SU-DHL-6 (cell line): Measurements from ENCODE around the gene GDPD3.

Source experiments
- H2AFZ ChIP-seq: fragments of 200-600 bp; sonication (generic); 2 replicates; pipeline ENCODE4 v1.6.1; 2014; ENCODE audit warnings: low read depth, mild to moderate bottlenecking, moderate library complexity, mixed read lengths, antibody characterized with exemption, low read length; ENCODE audit not compliant: severe bottlenecking
- H3F3A ChIP-seq: fragments of 200-600 bp; shearing (Covaris generic); 2 replicates; pipeline ENCODE4 v1.6.0; 2016; ENCODE audit warnings: antibody characterized with exemption, mild to moderate bottlenecking; ENCODE audit not compliant: insufficient read depth
- H3K27ac ChIP-seq: fragments of 200-600 bp; sonication (generic); 2 replicates; pipeline ENCODE4 v1.5.1; 2016; ENCODE audit warnings: low read depth, mild to moderate bottlenecking, low read length, moderate library complexity, mixed read lengths
- H3K27me3 ChIP-seq: fragments of 200-600 bp; sonication (generic), shearing (Covaris generic); 2 replicates; pipeline ENCODE4 v1.6.0; 2014; ENCODE audit warnings: mild to moderate bottlenecking, low read length
- H3K36me3 ChIP-seq: fragments of 200-600 bp; sonication (generic); 2 replicates; pipeline ENCODE4 v1.6.1; 2014; ENCODE audit warnings: mild to moderate bottlenecking, low read length, mixed read lengths
- H3K4me2 ChIP-seq: fragments of 300-600, 200-600 bp; shearing (Covaris generic), sonication (generic); 2 replicates; pipeline ENCODE4 v1.6.0; 2014; ENCODE audit warnings: low read length, low read depth, mild to moderate bottlenecking; ENCODE audit not compliant: poor library complexity, severe bottlenecking
- H3K4me3 ChIP-seq: fragments of 200-600 bp; sonication (generic); 2 replicates; pipeline ENCODE4 v1.5.1; 2014; ENCODE audit warnings: antibody characterized with exemption, low read length, mild to moderate bottlenecking, mixed read lengths; ENCODE audit not compliant: insufficient read depth, poor library complexity, severe bottlenecking
- H3K79me2 ChIP-seq: fragments of 200-600 bp; sonication (generic); 2 replicates; pipeline ENCODE4 v1.6.1; 2014; ENCODE audit warnings: mild to moderate bottlenecking, low read length, moderate library complexity; ENCODE audit not compliant: insufficient read depth
- H3K9ac ChIP-seq: fragments of 200-600 bp; sonication (generic); 2 replicates; pipeline ENCODE4 v1.7.0; 2014; ENCODE audit warnings: mild to moderate bottlenecking, low read length
- H3K9me2 ChIP-seq: fragments of 200-600 bp; sonication (generic); replicated peaks from 2 replicates; pipeline ENCODE4 v1.6.1; 2014; ENCODE audit warnings: low read length; ENCODE audit not compliant: insufficient read depth
- H3K9me3 ChIP-seq: fragments of 200-600 bp; sonication (generic); 2 replicates; pipeline ENCODE4 v1.6.1; 2014; ENCODE audit warnings: low read length, mixed read lengths; ENCODE audit not compliant: insufficient read depth
- H4K20me1 ChIP-seq: fragments of 200-600 bp; sonication (generic); 2 replicates; pipeline ENCODE4 v1.6.1; 2014; ENCODE audit warnings: low read depth, mild to moderate bottlenecking, antibody characterized with exemption, low read length, moderate library complexity, mixed read lengths
- EZH2phosphoT487 ChIP-seq: fragments of 200-600 bp; sonication (generic), shearing (Covaris generic); conservative IDR thresholded peaks from 2 replicates; pipeline ENCODE4 v1.6.1; 2018; ENCODE audit warnings: mild to moderate bottlenecking, antibody characterized with exemption, low read length, moderate library complexity, mixed read lengths
- TF ChIP-seq, protein P1 (sequence below): fragments of 200-600 bp; sonication (generic); IDR thresholded peaks from one replicate; pipeline ENCODE4 v1.5.1; 2017; ENCODE audit warnings: antibody characterized with exemption, mild to moderate bottlenecking, low read length, moderate library complexity; ENCODE audit not compliant: insufficient read depth, poor library complexity, severe bottlenecking

Gene GDPD3

GRCh38 chr16:30136971-30137605, 23.8 kb upstream of the GDPD3 start:
- no peak overlapping the region for H3K4me2 ChIP-seq
- no peaks in the 10 kb centered on the region for H3K79me2 ChIP-seq
- H3K4me3 ChIP-seq, result no peak overlapping the region
- no peak overlapping the region for H3K27ac ChIP-seq
- no peaks in the 10 kb centered on the region for H3K9me2 ChIP-seq
- H4K20me1 ChIP-seq, result no peaks in the 10 kb centered on the region
- no peaks in the 10 kb centered on the region for H3K9me3 ChIP-seq
- no peak overlapping the region for H2AFZ ChIP-seq
- TF ChIP-seq, protein P1, sequence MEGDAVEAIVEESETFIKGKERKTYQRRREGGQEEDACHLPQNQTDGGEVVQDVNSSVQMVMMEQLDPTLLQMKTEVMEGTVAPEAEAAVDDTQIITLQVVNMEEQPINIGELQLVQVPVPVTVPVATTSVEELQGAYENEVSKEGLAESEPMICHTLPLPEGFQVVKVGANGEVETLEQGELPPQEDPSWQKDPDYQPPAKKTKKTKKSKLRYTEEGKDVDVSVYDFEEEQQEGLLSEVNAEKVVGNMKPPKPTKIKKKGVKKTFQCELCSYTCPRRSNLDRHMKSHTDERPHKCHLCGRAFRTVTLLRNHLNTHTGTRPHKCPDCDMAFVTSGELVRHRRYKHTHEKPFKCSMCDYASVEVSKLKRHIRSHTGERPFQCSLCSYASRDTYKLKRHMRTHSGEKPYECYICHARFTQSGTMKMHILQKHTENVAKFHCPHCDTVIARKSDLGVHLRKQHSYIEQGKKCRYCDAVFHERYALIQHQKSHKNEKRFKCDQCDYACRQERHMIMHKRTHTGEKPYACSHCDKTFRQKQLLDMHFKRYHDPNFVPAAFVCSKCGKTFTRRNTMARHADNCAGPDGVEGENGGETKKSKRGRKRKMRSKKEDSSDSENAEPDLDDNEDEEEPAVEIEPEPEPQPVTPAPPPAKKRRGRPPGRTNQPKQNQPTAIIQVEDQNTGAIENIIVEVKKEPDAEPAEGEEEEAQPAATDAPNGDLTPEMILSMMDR, result no peak
- no peak for TF ChIP-seq EZH2phosphoT487
- no peaks in the 10 kb centered on the region; the same call in 1 of the 2 replicates for H3F3A ChIP-seq
- H3K36me3 ChIP-seq, result no peaks in the 10 kb centered on the region
- H3K9ac ChIP-seq, result no peak overlapping the region
- H3K27me3 ChIP-seq, result no peaks in the 10 kb centered on the region

DNA sequence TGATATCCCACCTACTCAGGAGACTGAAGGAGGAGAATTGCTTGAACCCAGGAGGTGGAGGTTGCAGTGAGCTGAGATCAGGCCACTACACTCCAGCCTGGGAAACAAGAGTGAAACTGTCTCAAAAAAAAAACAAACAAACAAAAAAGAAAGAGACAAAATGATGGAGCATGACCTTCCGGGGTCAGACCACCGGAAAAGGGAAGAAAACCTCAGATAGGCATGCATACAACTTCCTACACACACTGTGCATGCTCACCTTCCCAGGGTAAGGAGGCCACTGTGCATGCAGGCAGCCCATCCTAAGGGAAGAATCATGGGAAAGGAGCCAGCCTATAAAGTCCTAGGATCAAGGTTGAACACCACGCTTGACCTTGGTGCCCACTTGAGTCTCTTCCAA, 19.3 kb upstream of the GDPD3 start:
- Histone ChIP-seq H3K9me3 (no peaks in the 10 kb centered on the region), H3K9ac (no peak overlapping the region), H3K36me3 (no peaks in the 10 kb centered on the region), H3K79me2 (no peaks in the 10 kb centered on the region), H3K4me3 (no peak overlapping the region), H3K27me3 (no peaks in the 10 kb centered on the region), H4K20me1 (no peaks in the 10 kb centered on the region), H3K9me2 (no peaks in the 10 kb centered on the region), H2AFZ (no peak overlapping the region), H3K4me2 (no peak overlapping the region), H3K27ac (no peak overlapping the region), H3F3A (no peaks in the 10 kb centered on the region; the same call in 1 of the 2 replicates)
- TF ChIP-seq, protein P1, result no peak
- TF ChIP-seq EZH2phosphoT487, result no peak

GRCh38 chr16:30131869-30132475, 18.6 kb upstream of the GDPD3 start:
- Histone ChIP-seq H3K27me3 (no peaks in the 10 kb centered on the region), H3K4me3 (no peak overlapping the region), H3F3A (no peaks in the 10 kb centered on the region; the same call in 1 of the 2 replicates), H4K20me1 (no peaks in the 10 kb centered on the region), H3K4me2 (no peak overlapping the region), H2AFZ (no peak overlapping the region), H3K9me2 (no peaks in the 10 kb centered on the region), H3K9ac (no peak overlapping the region), H3K9me3 (no peaks in the 10 kb centered on the region), H3K79me2 (no peaks in the 10 kb centered on the region), H3K36me3 (no peaks in the 10 kb centered on the region), H3K27ac (no peak overlapping the region)
- TF ChIP-seq EZH2phosphoT487, result no peak
- TF ChIP-seq, protein P1, result no peak
